Measurements from ENCODE around the gene MRC1.
"Not testable (repeated sequence)": the region's sequence is repeated elsewhere in the genome, so short reads cannot be mapped to it uniquely, and the experiment has no call there.

Gene MRC1

GRCh38 chr10:17951868-17952371, 142.8 kb downstream of the MRC1 start, which contains the start of gene SLC39A12:
TSS of gene SLC39A12 (plus strand) at chr10:17951918. CDS start at chr10:17953277, 1,359 bp downstream.
- Histone ChIP-seq H3K27me3 (ENCODE audit: insufficient read depth, low read depth) (no peaks in the 10 kb centered on the region), H3K4me3 (IDR thresholded peaks at IDR 0.05; ENCODE audit: insufficient read depth, low read depth, low read length) (no peak within 1 kb of the TSS), H3K27ac (no peak within 1 kb of the TSS), H4K20me1 (ENCODE audit: insufficient read depth) (no peaks in the 10 kb centered on the region), H3K9ac (no peak within 1 kb of the TSS), H2AFZ (ENCODE audit: low read depth) (no peak within 1 kb of the TSS), H3K4me2 (no peak within 1 kb of the TSS), H3K4me1 (ENCODE audit: low read depth, poor library complexity, severe bottlenecking) (no peaks in the 10 kb centered on the region), H3K36me3 (ENCODE audit: insufficient read depth) (no peaks in the 10 kb centered on the region), H3K79me2 (ENCODE audit: insufficient read depth, low read depth) (no peaks in the 10 kb centered on the region)
- no peak for TF ChIP-seq CTCF (conservative IDR thresholded peaks at IDR 0.05; ENCODE audit: low read depth, low read length)

GRCh38 chr10:17954372-17954771, 145.2 kb downstream of the MRC1 start:
- H3K36me3 ChIP-seq (ENCODE audit: insufficient read depth); H3K79me2 ChIP-seq (ENCODE audit: insufficient read depth, low read depth); H3K4me2 ChIP-seq; H3K27ac ChIP-seq; H4K20me1 ChIP-seq (ENCODE audit: insufficient read depth); H3K9ac ChIP-seq; H2AFZ ChIP-seq (ENCODE audit: low read depth); H3K4me1 ChIP-seq (ENCODE audit: low read depth, poor library complexity, severe bottlenecking); H3K27me3 ChIP-seq (ENCODE audit: insufficient read depth, low read depth); H3K4me3 ChIP-seq (IDR thresholded peaks at IDR 0.05; ENCODE audit: insufficient read depth, low read depth, low read length): not testable (repeated sequence)

GRCh38 chr10:17954861-17955260, 145.7 kb downstream of the MRC1 start:
- Histone ChIP-seq H3K36me3 (ENCODE audit: insufficient read depth) (no peaks in the 10 kb centered on the region), H3K4me3 (IDR thresholded peaks at IDR 0.05; ENCODE audit: insufficient read depth, low read depth, low read length) (no peak overlapping the region), H3K4me2 (no peak overlapping the region), H3K79me2 (ENCODE audit: insufficient read depth, low read depth) (no peaks in the 10 kb centered on the region), H2AFZ (ENCODE audit: low read depth) (no peak overlapping the region), H3K27me3 (ENCODE audit: insufficient read depth, low read depth) (no peaks in the 10 kb centered on the region), H4K20me1 (ENCODE audit: insufficient read depth) (no peaks in the 10 kb centered on the region), H3K4me1 (ENCODE audit: low read depth, poor library complexity, severe bottlenecking) (no peaks in the 10 kb centered on the region), H3K9ac (no peak overlapping the region), H3K27ac (no peak overlapping the region)
- TF ChIP-seq CTCF (conservative IDR thresholded peaks at IDR 0.05; ENCODE audit: low read depth, low read length): no peak

GRCh38 chr10:17958049-17958448, 148.9 kb downstream of the MRC1 start:
- no peak overlapping the region for H2AFZ ChIP-seq (ENCODE audit: low read depth)
- H3K27ac ChIP-seq: no peak overlapping the region
- H3K4me2 ChIP-seq: no peak overlapping the region
- no peak overlapping the region for H3K4me3 ChIP-seq (IDR thresholded peaks at IDR 0.05; ENCODE audit: insufficient read depth, low read depth, low read length)
- no peak overlapping the region for H3K9ac ChIP-seq
- no peaks in the 10 kb centered on the region for H3K79me2 ChIP-seq (ENCODE audit: insufficient read depth, low read depth)
- TF ChIP-seq CTCF (conservative IDR thresholded peaks at IDR 0.05; ENCODE audit: low read depth, low read length): no peak
- no peaks in the 10 kb centered on the region for H4K20me1 ChIP-seq (ENCODE audit: insufficient read depth)
- H3K36me3 ChIP-seq (ENCODE audit: insufficient read depth): no peaks in the 10 kb centered on the region
- H3K27me3 ChIP-seq (ENCODE audit: insufficient read depth, low read depth): no peaks in the 10 kb centered on the region
- no peaks in the 10 kb centered on the region for H3K4me1 ChIP-seq (ENCODE audit: low read depth, poor library complexity, severe bottlenecking)

GRCh38 chr10:17959870-17960269, 150.7 kb downstream of the MRC1 start:
- no peaks in the 10 kb centered on the region for H3K79me2 ChIP-seq (ENCODE audit: insufficient read depth, low read depth)
- H3K4me2 ChIP-seq: no peak overlapping the region
- TF ChIP-seq CTCF (conservative IDR thresholded peaks at IDR 0.05; ENCODE audit: low read depth, low read length): no peak
- H3K27me3 ChIP-seq (ENCODE audit: insufficient read depth, low read depth): no peaks in the 10 kb centered on the region
- H3K4me1 ChIP-seq (ENCODE audit: low read depth, poor library complexity, severe bottlenecking): no peaks in the 10 kb centered on the region
- no peak overlapping the region for H3K27ac ChIP-seq
- no peaks in the 10 kb centered on the region for H4K20me1 ChIP-seq (ENCODE audit: insufficient read depth)
- H3K4me3 ChIP-seq (IDR thresholded peaks at IDR 0.05; ENCODE audit: insufficient read depth, low read depth, low read length): no peak overlapping the region
- no peak overlapping the region for H3K9ac ChIP-seq
- H3K36me3 ChIP-seq (ENCODE audit: insufficient read depth): no peaks in the 10 kb centered on the region
- H2AFZ ChIP-seq (ENCODE audit: low read depth): no peak overlapping the region
